K562 (cell line): ENCODE data around the gene VRK2.

Experiments used
- GABPB2 ChIP-seq: fragments of 250-450 bp; sonication (Bioruptor Pico); conservative IDR thresholded peaks from 2 replicates; pipeline ENCODE4 v1.5.1; 2021; ENCODE audit warnings: mild to moderate bottlenecking
- HDAC6 ChIP-seq: IDR thresholded peaks from 2 replicates; pipeline ENCODE4 v1.6.1; 2012; ENCODE audit warnings: low read depth, mild to moderate bottlenecking, control low read depth, inconsistent platforms, low read length, moderate library complexity
- ZBTB34 ChIP-seq: fragments of 250-450 bp; sonication (Bioruptor Pico); IDR thresholded peaks from 2 replicates; pipeline ENCODE4 v1.8.0; 2021; ENCODE audit warnings: mild to moderate bottlenecking, moderate library complexity

GRCh38 chr2:58035352-58035751 is 11.3 kb upstream of the VRK2 start:
- no peak for TF ChIP-seq GABPB2 (CRISPR knock-in tag)
- no peak for TF ChIP-seq HDAC6
- no peak for TF ChIP-seq ZBTB34 (CRISPR knock-in tag)
